Lower leg skin (tissue), 4 donors: ENCODE measurements around the gene STK25. TPM values are rescaled to one million over a fixed set of nuclear protein-coding genes. Genes with fewer than 3 reads are reported as not detected.
A peak's percentile ranks its signal among the peaks of the same experiment; 100 is the strongest.

Experiments used
- DNase-seq, 2 donors: peaks; one replicate each; pipeline ENCODE4 v3.0.0-alpha.2; 2019; ENCODE audit warnings: low spot score in 2 of 2
- H3K4me3 ChIP-seq: fragments of 200-600 bp; sonication (generic); 2 replicates; pipeline ENCODE4 v1.5.1; 2017; ENCODE audit warnings: mild to moderate bottlenecking, low read depth; ENCODE audit not compliant: poor library complexity, severe bottlenecking
- CTCF ChIP-seq, 3 donors: fragments of 450-650 bp; IDR thresholded peaks; one replicate each; pipeline ENCODE4 v1.5.1; 2016; ENCODE audit warnings: antibody characterized with exemption in 3 of 3, mild to moderate bottlenecking in 3 of 3, moderate library complexity in 2 of 3
- POLR2A ChIP-seq, 2 donors: fragments of 450-650 bp; IDR thresholded peaks; one replicate each; pipeline ENCODE4 v1.6.1; 2016 to 2017; ENCODE audit warnings: antibody characterized with exemption in 2 of 2, mild to moderate bottlenecking in 1 of 2, moderate library complexity in 1 of 2
- WGBS, 2 donors: methylation state at CpG; one replicate each; pipeline ENCODE4 v1.1.5; 2018; 5-methylcytosine and 5-hydroxymethylcytosine counted together
- intact Hi-C: fragments of 100-400 bp; cut with DNase I; formaldehyde crosslinking; loops from one replicate; pipeline ENCODE4 v1.15.0; 2023; ENCODE audit warnings: low total_unique reads
- total RNA-seq, 4 donors: library from RNA; depleted of rRNA; stranded (reverse); fragments of >200 nt; gene quantifications; one replicate each; pipeline ENCODE4 v1.1.0, GENCODE V29; 2016

Gene STK25
- total RNA-seq, 4 donors from 2014 or later = 137 to 315 (median 188) TPM

- no peak for DNase-seq
- 95% methylated on average over 3 of the region's 3 CpGs for WGBS, 2 donors
- no peak overlapping the region for H3K4me3 ChIP-seq
- TF ChIP-seq POLR2A (IDR thresholded peaks at IDR 0.05) (no peak), CTCF (IDR thresholded peaks at IDR 0.05) (peak in 1 of 3 donors; percentile 12)
- intact Hi-C loops = no loop called here
Measured at GRCh38 chr2:241516520-241516965, 8.2 kb upstream of the STK25 start.

- H3K4me3 ChIP-seq = no peak overlapping the region
- intact Hi-C loops = no loop called here
- WGBS, 2 donors = 50 to 55% methylated on average over 10 of the region's 10 CpGs
- no peak for TF ChIP-seq CTCF (IDR thresholded peaks at IDR 0.05)
- TF ChIP-seq POLR2A (IDR thresholded peaks at IDR 0.05) = no peak
- no peak for DNase-seq
Measured at GRCh38 chr2:241514986-241515737, 6.8 kb upstream of the STK25 start.

GRCh38 chr2:241514553-241514952 is 6.2 kb upstream of the STK25 start:
- no peak overlapping the region for H3K4me3 ChIP-seq
- intact Hi-C loops = no loop called here
- 66 to 70% methylated on average over 5 of the region's 5 CpGs for WGBS, 2 donors
- no peak for DNase-seq
- no peak for TF ChIP-seq POLR2A (IDR thresholded peaks at IDR 0.05)
- no peak for TF ChIP-seq CTCF (IDR thresholded peaks at IDR 0.05)

GRCh38 chr2:241511091-241511741 is 2.8 kb upstream of the STK25 start:
- no peak overlapping the region for H3K4me3 ChIP-seq
- DNase-seq = no peak
- 96% methylated on average over 6 of the region's 6 CpGs for WGBS, 2 donors
- TF ChIP-seq POLR2A (IDR thresholded peaks at IDR 0.05) (no peak), CTCF (IDR thresholded peaks at IDR 0.05) (no peak)
- intact Hi-C loops = no loop called here

- DNase-seq = no peak
Measured at GRCh38 chr2:241509155-241509784, 886 bp upstream of the STK25 start.

More at GRCh38 chr2:241509155-241509784, 886 bp upstream of the STK25 start:
- WGBS, 2 donors = 16 to 22% methylated on average over 17 of the region's 24 CpGs
- intact Hi-C loops = loop anchor here (10.0 kb wide), 1 partner anchor 376 kb away; no protein-coding TSS in a partner anchor
- H3K4me3 ChIP-seq = peak overlapping the region; percentile 38
- TF ChIP-seq POLR2A (IDR thresholded peaks at IDR 0.05) = no peak
- TF ChIP-seq CTCF (IDR thresholded peaks at IDR 0.05) = no peak
